ENCODE measurements around the gene CCDC149. TPM values are rescaled to one million over a fixed set of nuclear protein-coding genes. Genes with fewer than 3 reads are reported as not detected.

CCDC149 gene
- total RNA-seq, 4 donors from 2014 or later, result 0.91 to 13.9 (median 5.7) TPM

DNA sequence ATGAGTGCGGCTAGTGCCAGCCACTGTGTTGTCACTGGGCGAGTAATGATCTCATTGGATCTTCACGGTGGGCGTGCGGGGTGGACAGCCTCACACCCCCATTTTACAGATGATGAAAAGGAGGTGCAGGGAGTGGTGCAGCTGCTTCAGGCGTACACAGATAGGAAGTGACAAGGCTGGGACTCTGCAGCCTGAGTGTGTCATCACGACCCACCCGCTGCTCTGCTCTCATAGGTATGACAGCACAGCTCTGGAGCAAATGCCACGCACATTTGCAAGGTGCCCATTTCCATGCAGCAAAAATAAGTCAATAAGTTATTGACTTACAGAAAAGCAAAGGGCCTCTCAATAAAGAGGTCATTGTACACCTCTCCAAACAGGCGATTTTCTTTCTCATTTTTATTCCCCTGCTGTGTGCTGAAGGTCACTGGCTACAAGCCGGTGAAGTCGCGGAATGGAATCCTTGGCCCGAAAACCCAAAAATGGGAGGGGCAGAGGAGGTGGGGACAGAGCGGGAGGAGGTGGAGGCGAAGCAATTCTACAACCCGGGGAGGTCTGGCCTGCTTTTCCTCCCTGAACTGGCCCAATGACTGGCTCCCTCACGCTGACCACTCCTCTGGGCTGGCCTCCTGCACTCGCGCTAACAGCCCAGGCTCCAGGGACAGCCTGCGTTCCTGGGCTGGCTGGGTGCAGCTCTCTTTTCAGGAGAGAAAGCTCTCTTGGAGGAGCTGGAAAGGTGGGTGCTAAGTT, 117.8 kb downstream of the CCDC149 start, which contains the start of gene SOD3:
Gene SOD3 (plus strand): TSS at position 658 of the 750 bp plus-strand sequence. CDS start 3,949 bp downstream, outside the sequence.
- TF ChIP-seq POLR2A (IDR thresholded peaks at IDR 0.05), result peak in 2 of 4 donors; percentile 73 to 74
- TF ChIP-seq, protein P1, sequence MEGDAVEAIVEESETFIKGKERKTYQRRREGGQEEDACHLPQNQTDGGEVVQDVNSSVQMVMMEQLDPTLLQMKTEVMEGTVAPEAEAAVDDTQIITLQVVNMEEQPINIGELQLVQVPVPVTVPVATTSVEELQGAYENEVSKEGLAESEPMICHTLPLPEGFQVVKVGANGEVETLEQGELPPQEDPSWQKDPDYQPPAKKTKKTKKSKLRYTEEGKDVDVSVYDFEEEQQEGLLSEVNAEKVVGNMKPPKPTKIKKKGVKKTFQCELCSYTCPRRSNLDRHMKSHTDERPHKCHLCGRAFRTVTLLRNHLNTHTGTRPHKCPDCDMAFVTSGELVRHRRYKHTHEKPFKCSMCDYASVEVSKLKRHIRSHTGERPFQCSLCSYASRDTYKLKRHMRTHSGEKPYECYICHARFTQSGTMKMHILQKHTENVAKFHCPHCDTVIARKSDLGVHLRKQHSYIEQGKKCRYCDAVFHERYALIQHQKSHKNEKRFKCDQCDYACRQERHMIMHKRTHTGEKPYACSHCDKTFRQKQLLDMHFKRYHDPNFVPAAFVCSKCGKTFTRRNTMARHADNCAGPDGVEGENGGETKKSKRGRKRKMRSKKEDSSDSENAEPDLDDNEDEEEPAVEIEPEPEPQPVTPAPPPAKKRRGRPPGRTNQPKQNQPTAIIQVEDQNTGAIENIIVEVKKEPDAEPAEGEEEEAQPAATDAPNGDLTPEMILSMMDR (IDR thresholded peaks at IDR 0.05), result no peak
- 41 to 45% methylated on average over 16 to 18 of the region's 21 CpGs for WGBS, 2 donors
- Histone ChIP-seq H3K27me3 (peaks cover 0 to 19% (median 0%) of the 10 kb centered on the region in 4 donors), H3K36me3 (no peaks in the 10 kb centered on the region), H3K4me3 (peak within 1 kb of the TSS; percentile 5 to 58 (median 34)), H3K9me3 (no peaks in the 10 kb centered on the region), H3K4me1 (peaks cover 0 to 51% (median 2%) of the 10 kb centered on the region in 3 donors), H3K27ac (peak within 1 kb of the TSS; percentile 66 to 89 (median 83))
- no peak for DNase-seq
- intact Hi-C loops (cut with DNase I), result no loop called here

DNA sequence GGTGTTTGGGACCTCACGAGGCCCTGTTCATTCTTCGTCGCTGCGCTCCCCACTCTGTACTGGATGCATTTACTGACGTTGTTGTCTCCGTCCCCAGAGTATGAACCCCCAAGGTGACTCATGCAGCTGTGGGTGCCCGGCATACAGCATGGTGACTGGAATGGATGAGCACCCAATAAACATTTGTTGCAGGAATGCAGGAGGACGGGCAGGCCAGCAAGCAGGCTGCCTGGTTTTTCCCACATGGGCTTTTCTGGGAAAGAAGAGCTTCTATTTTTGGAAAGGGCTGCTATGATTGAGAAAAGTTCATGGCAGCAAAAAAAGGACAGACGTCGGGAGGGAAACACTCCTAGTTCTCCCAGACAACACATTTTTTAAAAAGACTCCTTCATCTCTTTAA, 118.4 kb downstream of the CCDC149 start:
- intact Hi-C loops (cut with DNase I), result no loop called here
- no peak for DNase-seq
- 45 to 73% methylated on average over 5 to 9 of the region's 10 CpGs for WGBS, 2 donors
- peak overlapping the region; percentile 1 to 89 (median 83) for H3K27ac ChIP-seq
- no peaks in the 10 kb centered on the region for H3K36me3 ChIP-seq
- H3K9me3 ChIP-seq, result no peaks in the 10 kb centered on the region
- H3K27me3 ChIP-seq, result peaks cover 0 to 13% (median 0%) of the 10 kb centered on the region in 4 donors
- H3K4me1 ChIP-seq, result peaks cover 0 to 45% (median 0%) of the 10 kb centered on the region in 3 donors
- peak overlapping the region in 2 of 4 donors; percentile 38 to 58 for H3K4me3 ChIP-seq
- TF ChIP-seq, protein P1 (IDR thresholded peaks at IDR 0.05), result no peak
- no peak for TF ChIP-seq POLR2A (IDR thresholded peaks at IDR 0.05)

DNA sequence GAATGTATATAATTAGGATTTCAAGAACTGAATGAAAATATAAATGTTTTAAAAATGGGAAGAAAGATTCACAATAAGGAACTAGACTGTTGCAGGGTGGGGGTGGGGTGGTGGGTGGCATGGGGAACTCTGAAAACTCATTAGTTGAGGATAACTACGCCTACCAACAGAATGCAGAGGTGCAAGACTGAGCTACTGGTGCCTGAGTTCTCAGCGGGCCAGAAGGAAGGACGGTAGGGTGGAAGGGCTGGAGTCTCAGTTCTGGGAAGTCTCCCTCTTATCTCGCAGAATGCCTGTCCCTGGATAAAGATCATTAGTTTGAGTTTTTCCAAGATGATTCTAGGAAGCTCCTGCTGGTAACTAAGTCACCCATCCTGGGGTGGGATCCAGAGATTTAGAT, 118.8 kb downstream of the CCDC149 start:
- intact Hi-C loops (cut with DNase I), result no loop called here
- peak overlapping the region in 3 of 4 donors; percentile 79 to 89 (median 87) for H3K27ac ChIP-seq
- DNase-seq, result no peak
- H3K36me3 ChIP-seq, result no peaks in the 10 kb centered on the region
- peaks cover 0 to 43% (median 0%) of the 10 kb centered on the region in 3 donors for H3K4me1 ChIP-seq
- H3K4me3 ChIP-seq, result peak overlapping the region in 1 of 4 donors; percentile 58
- 71 to 72% methylated on average over 4 of the region's 4 CpGs for WGBS, 2 donors
- H3K9me3 ChIP-seq, result no peaks in the 10 kb centered on the region
- peaks cover 0 to 8% (median 0%) of the 10 kb centered on the region in 4 donors for H3K27me3 ChIP-seq
- TF ChIP-seq POLR2A (IDR thresholded peaks at IDR 0.05), result no peak
- TF ChIP-seq, protein P1 (IDR thresholded peaks at IDR 0.05), result no peak

DNA sequence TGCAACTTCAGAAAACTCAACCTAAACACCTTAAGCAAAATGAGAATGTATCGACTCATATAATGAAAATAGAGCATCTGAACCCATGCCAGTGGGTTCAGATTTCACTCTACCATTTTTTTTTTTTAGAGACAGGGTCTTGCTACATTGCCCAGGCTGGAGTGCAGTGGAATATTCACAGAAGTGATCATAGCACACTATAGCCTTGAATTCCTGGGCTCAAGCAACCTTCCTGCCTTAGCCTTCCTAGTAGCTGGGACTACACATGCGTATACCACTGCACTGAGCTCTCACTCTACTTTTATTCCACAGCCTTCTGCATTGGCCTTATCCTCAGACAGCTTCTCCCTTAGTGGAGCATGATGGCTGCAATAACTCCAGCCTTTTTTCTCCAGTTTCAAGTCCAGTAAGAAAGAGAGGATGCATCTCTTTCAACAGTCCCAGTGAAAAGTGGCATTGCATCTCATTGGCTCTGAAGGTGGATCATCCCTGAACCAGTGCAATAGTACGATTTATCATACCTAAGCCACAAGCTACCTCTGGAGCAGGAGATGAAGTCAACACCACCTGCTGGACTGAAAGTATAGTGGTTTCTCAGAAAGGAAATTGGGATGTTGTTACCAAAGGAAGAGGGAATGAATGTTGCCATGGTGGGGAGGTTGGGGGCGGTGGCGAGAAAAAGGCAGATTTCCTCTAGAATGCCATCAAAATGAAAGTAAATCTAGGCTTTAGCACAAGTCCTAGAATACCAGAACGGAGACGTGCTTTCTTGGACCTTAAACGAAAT, 119.4 kb downstream of the CCDC149 start:
- 76 to 81% methylated on average over 8 of the region's 8 CpGs for WGBS, 2 donors
- no peak for DNase-seq
- intact Hi-C loops (cut with DNase I), result no loop called here

More for the DNA sequence above, 119.4 kb downstream of the CCDC149 start:
- TF ChIP-seq, protein P1 (IDR thresholded peaks at IDR 0.05), result peak in 5 of 6 experiments; percentile 15 to 56 (median 23)
- no peak for TF ChIP-seq POLR2A (IDR thresholded peaks at IDR 0.05)
- no peak overlapping the region for H3K4me3 ChIP-seq
- H3K9me3 ChIP-seq, result no peaks in the 10 kb centered on the region
- peaks cover 0 to 2% (median 0%) of the 10 kb centered on the region in 4 donors for H3K27me3 ChIP-seq
- H3K27ac ChIP-seq, result peak overlapping the region in 3 of 4 donors; percentile 79 to 89 (median 87)
- peaks cover 0 to 43% (median 0%) of the 10 kb centered on the region in 3 donors for H3K4me1 ChIP-seq
- H3K36me3 ChIP-seq, result no peaks in the 10 kb centered on the region
